ENCODE data around the gene NUDT12. TPM values are rescaled to one million over a fixed set of nuclear protein-coding genes. Genes with fewer than 3 reads are reported as not detected.

The NUDT12 gene
- total RNA-seq, 1 experiment from 2014 or later = 11.3 TPM

- Mint-ChIP-seq H3K36me3 (ENCODE audit: insufficient read depth in 1 of 3, low read depth in 3 of 3) (no peaks in the 10 kb centered on the region), H3K27me3 (ENCODE audit: low read depth) (no peaks in the 10 kb centered on the region), H3K4me3 (no peak overlapping the region), H3K27ac (no peak overlapping the region), H3K4me1 (peaks cover 7% of the 10 kb centered on the region in 2 experiments; a peak in 3 of 4 replicates), H3K9me3 (no peaks in the 10 kb centered on the region)
- no peak overlapping the region for H2AFZ ChIP-seq (ENCODE audit: low read length)
- no peaks in the 10 kb centered on the region for H3K9me3 ChIP-seq (ENCODE audit: control insufficient read depth, low read depth, low read length)
- no peak for DNase-seq
- H2BK15ac ChIP-seq (ENCODE audit: low read depth, low read length) = no peak overlapping the region
- no peaks in the 10 kb centered on the region for H3K4me1 ChIP-seq (ENCODE audit: insufficient read depth, low read length)
- H4K8ac ChIP-seq (replicated peaks; ENCODE audit: insufficient read length, low read depth, low read length) = no peak overlapping the region
- H2BK120ac ChIP-seq (ENCODE audit: low read depth, low read length, poor library complexity, severe bottlenecking) = no peak overlapping the region
- no peak overlapping the region for H3K4ac ChIP-seq (ENCODE audit: low read depth, low read length)
- H3K56ac ChIP-seq (ENCODE audit: insufficient read length, low read depth, low read length) = no peak overlapping the region
- no peak overlapping the region for H2BK5ac ChIP-seq (ENCODE audit: insufficient read length, low read length)
- TF ChIP-seq CTCF (conservative IDR thresholded peaks at IDR 0.05) = no peak
- H3K23me2 ChIP-seq (ENCODE audit: insufficient read length, low read depth, low read length, poor library complexity, severe bottlenecking) = no peaks in the 10 kb centered on the region
- H4K91ac ChIP-seq (ENCODE audit: insufficient read length, low read depth, low read length) = no peak overlapping the region
- no peak overlapping the region for H3K4me2 ChIP-seq (ENCODE audit: insufficient read depth, insufficient read length, low read length)
- no peak overlapping the region for H3K9ac ChIP-seq (ENCODE audit: extremely low read depth, insufficient read length, low read length)
- H3K27me3 ChIP-seq (ENCODE audit: insufficient read depth, low read length) = no peaks in the 10 kb centered on the region
- no peak overlapping the region for H3K14ac ChIP-seq (ENCODE audit: insufficient read depth, low read length)
- no peak overlapping the region for H3K27ac ChIP-seq (ENCODE audit: insufficient read length, low read depth, low read length)
- no peak overlapping the region for H2AK5ac ChIP-seq (ENCODE audit: insufficient read length, low read length)
- no peak overlapping the region for H2BK20ac ChIP-seq (ENCODE audit: low read depth, low read length, poor library complexity, severe bottlenecking)
- H2BK12ac ChIP-seq (ENCODE audit: insufficient read length, low read depth, low read length) = no peak overlapping the region
- H3K18ac ChIP-seq (ENCODE audit: insufficient read length, low read depth, low read length) = no peak overlapping the region
- no peaks in the 10 kb centered on the region for H3K79me2 ChIP-seq (ENCODE audit: insufficient read depth, low read length)
- no CpG with 5 or more reads among the region's 1 CpG for WGBS (ENCODE audit: extremely low coverage, insufficient read length, low lambda C conversion rate)
- no peaks in the 10 kb centered on the region for H4K20me1 ChIP-seq (ENCODE audit: control insufficient read depth, insufficient read depth, insufficient read length)
- H3T11ph ChIP-seq (ENCODE audit: low read length) = no peak overlapping the region
- no peaks in the 10 kb centered on the region for H3K79me1 ChIP-seq (ENCODE audit: insufficient read depth, low read depth, low read length, poor library complexity, severe bottlenecking)
- no peak overlapping the region for H3K23ac ChIP-seq (ENCODE audit: insufficient read length, low read depth, low read length)
- no peak overlapping the region for H4K5ac ChIP-seq (ENCODE audit: insufficient read length, low read depth, low read length)
These were observed 37.2 kb downstream of the NUDT12 start for GRCh38 chr5:103525361-103525760.

Measured in H9 (cell line).